Stimulated activated CD8-positive, alpha-beta memory T cell treated with anti-CD3 and anti-CD28 coated beads, Interleukin-7, amount 100 ng/mL, for 1 hour (primary cell): ENCODE results near the gene CD109.
A peak's percentile ranks its signal among the peaks of the same experiment; 100 is the strongest.
"Not testable (repeated sequence)": the region's sequence is repeated elsewhere in the genome, so short reads cannot be mapped to it uniquely, and the experiment has no call there.

Experiments used
- DNase-seq, 2 donors: peaks; one replicate each; pipeline ENCODE4 v3.0.0-alpha.2; 2020; ENCODE audit warnings: low read depth in 2 of 2

Gene CD109

GRCh38 chr6:73725192-73725591, 29.2 kb downstream of the CD109 start:
- DNase-seq: not testable (repeated sequence)

GRCh38 chr6:73727114-73727513, 31.1 kb downstream of the CD109 start:
- no peak for DNase-seq

- no peak for DNase-seq
These were observed 32.7 kb downstream of the CD109 start for GRCh38 chr6:73728548-73729205.

GRCh38 chr6:73731285-73731684, 35.3 kb downstream of the CD109 start:
- no peak for DNase-seq

- DNase-seq: peak; percentile 24 to 48
These were observed 37.1 kb downstream of the CD109 start for GRCh38 chr6:73732845-73733675.

- no peak for DNase-seq
These were observed 37.8 kb downstream of the CD109 start for GRCh38 chr6:73733791-73734190.

GRCh38 chr6:73734832-73735453, 38.9 kb downstream of the CD109 start:
- no peak for DNase-seq

- no peak for DNase-seq
These were observed 42.5 kb downstream of the CD109 start for GRCh38 chr6:73738367-73739028.

- DNase-seq: no peak
These were observed 43.1 kb downstream of the CD109 start for GRCh38 chr6:73739096-73739495.

GRCh38 chr6:73742433-73742832, 46.4 kb downstream of the CD109 start:
- DNase-seq: no peak

GRCh38 chr6:73743081-73743480, 47.1 kb downstream of the CD109 start:
- DNase-seq: no peak

GRCh38 chr6:73743556-73743955, 47.6 kb downstream of the CD109 start:
- no peak for DNase-seq

- no peak for DNase-seq
These were observed 50.8 kb downstream of the CD109 start for GRCh38 chr6:73746787-73747186.

GRCh38 chr6:73747289-73747688, 51.3 kb downstream of the CD109 start:
- DNase-seq: no peak

GRCh38 chr6:73752943-73753342, 56.9 kb downstream of the CD109 start:
- DNase-seq: no peak

GRCh38 chr6:73766040-73766439, 70.0 kb downstream of the CD109 start:
- no peak for DNase-seq

- no peak for DNase-seq
These were observed 72.6 kb downstream of the CD109 start for GRCh38 chr6:73768558-73768957.

GRCh38 chr6:73769976-73770375, 74.0 kb downstream of the CD109 start:
- no peak for DNase-seq

GRCh38 chr6:73774311-73774774, 78.3 kb downstream of the CD109 start:
- no peak for DNase-seq

GRCh38 chr6:73779943-73780342, 83.9 kb downstream of the CD109 start:
- no peak for DNase-seq

- no peak for DNase-seq
These were observed 86.9 kb downstream of the CD109 start for GRCh38 chr6:73782911-73783310.
